GM04504 (cell line): ENCODE data around the gene CRHBP.
"Not testable (repeated sequence)": the region's sequence is repeated elsewhere in the genome, so short reads cannot be mapped to it uniquely, and the experiment has no call there.

Source experiments
- DNase-seq: peaks from one replicate; pipeline ENCODE4 v3.0.0-alpha.2; 2012; ENCODE audit warnings: low read depth

Gene CRHBP

GRCh38 chr5:76952795-76953536 lies at the start of gene CRHBP:
Gene CRHBP, plus strand, starts transcription at chr5:76953045. Its CDS starts 90 bp downstream, at chr5:76953135.
- no peak for DNase-seq

GRCh38 chr5:76908166-76908565 lies 44.7 kb upstream of the CRHBP start:
- no peak for DNase-seq

- DNase-seq = not testable (repeated sequence)
Observed at GRCh38 chr5:76910344-76910933, 42.4 kb upstream of the CRHBP start.

- not testable (repeated sequence) for DNase-seq
Observed at GRCh38 chr5:76914671-76915070, 38.2 kb upstream of the CRHBP start.

GRCh38 chr5:76918539-76918938 lies 34.3 kb upstream of the CRHBP start:
- no peak for DNase-seq

GRCh38 chr5:76920491-76920890 lies 32.4 kb upstream of the CRHBP start:
- DNase-seq = no peak

- DNase-seq = no peak
Observed at GRCh38 chr5:76926329-76927105, 26.3 kb upstream of the CRHBP start.

GRCh38 chr5:76927961-76928360 lies 24.9 kb upstream of the CRHBP start:
- DNase-seq = no peak

GRCh38 chr5:76930083-76930482 lies 22.8 kb upstream of the CRHBP start:
- no peak for DNase-seq

GRCh38 chr5:76938177-76938576 lies 14.7 kb upstream of the CRHBP start:
- no peak for DNase-seq

- no peak for DNase-seq
Observed at GRCh38 chr5:76941000-76941399, 11.8 kb upstream of the CRHBP start.

GRCh38 chr5:76941442-76941841 lies 11.4 kb upstream of the CRHBP start:
- no peak for DNase-seq

- peak; percentile 5 for DNase-seq
Observed at GRCh38 chr5:76942581-76942980, 10.3 kb upstream of the CRHBP start.

- no peak for DNase-seq
Observed at GRCh38 chr5:76943006-76943405, 9.8 kb upstream of the CRHBP start.

GRCh38 chr5:76944638-76945037 lies 8.2 kb upstream of the CRHBP start:
- DNase-seq = no peak

- not testable (repeated sequence) for DNase-seq
Observed at GRCh38 chr5:76945238-76945637, 7.6 kb upstream of the CRHBP start.

GRCh38 chr5:76946090-76946489 lies 6.8 kb upstream of the CRHBP start:
- DNase-seq = no peak

- DNase-seq = no peak
Observed at GRCh38 chr5:76947082-76947503, 5.8 kb upstream of the CRHBP start.

GRCh38 chr5:76953551-76954382 lies 922 bp downstream of the CRHBP start:
- no peak for DNase-seq

GRCh38 chr5:76954383-76954763 lies 1.5 kb downstream of the CRHBP start:
- no peak for DNase-seq

GRCh38 chr5:76956033-76956432 lies 3.2 kb downstream of the CRHBP start:
- no peak for DNase-seq
